Transverse colon (tissue), 4 donors: ENCODE measurements around the gene MFSD12. TPM values are rescaled to one million over a fixed set of nuclear protein-coding genes. Genes with fewer than 3 reads are reported as not detected.

ENCODE experiments used
- DNase-seq: peaks from one replicate; pipeline ENCODE4 v3.0.0-alpha.2; 2019
- H3K27ac ChIP-seq, 4 donors: fragments of 200-600 bp; sonication (generic); 2 replicates each; pipeline ENCODE4 v1.5.1; 2016 to 2018; ENCODE audit warnings: inconsistent platforms in 4 of 4
- H3K27me3 ChIP-seq: fragments of 200-600 bp; sonication (generic); 2 replicates; pipeline ENCODE4 v1.5.1; 2017; ENCODE audit warnings: inconsistent platforms
- H3K36me3 ChIP-seq, 4 donors: fragments of 200-600 bp; sonication (generic); 2 replicates each; pipeline ENCODE4 v1.5.1; 2017 to 2019; ENCODE audit warnings: inconsistent platforms in 4 of 4
- H3K4me1 ChIP-seq, 4 donors: fragments of 200-600 bp; sonication (generic); 2 replicates each; pipeline ENCODE4 v1.5.1; 2017 to 2020; ENCODE audit warnings: inconsistent platforms in 4 of 4
- H3K4me3 ChIP-seq, 4 donors: fragments of 200-600 bp; sonication (generic); 1 replicate in 1 of 4; 2 replicates in 3 of 4; pipeline versions ENCODE4 v1.5.1 to v1.6.1; 2017 to 2019; ENCODE audit warnings: inconsistent platforms in 4 of 4
- H3K9me3 ChIP-seq, 2 donors: fragments of 200-600 bp; sonication (generic); 2 replicates each; pipeline ENCODE4 v1.5.1; 2017 to 2019; ENCODE audit warnings: inconsistent platforms in 2 of 2
- CTCF ChIP-seq, 5 experiments: fragments of 200-600 bp in 3 of 5; fragments of 450-650 bp in 2 of 5; sonication (generic) in 3 of 5; IDR thresholded peaks; 1 replicate in 2 of 5; 2 replicates in 3 of 5; pipeline ENCODE4 v1.5.1; 2016 to 2017; ENCODE audit warnings: antibody characterized with exemption in 5 of 5, inconsistent platforms in 3 of 5, mild to moderate bottlenecking in 2 of 5, moderate library complexity in 1 of 5
- EP300 ChIP-seq: sonication (generic); formaldehyde crosslinking; IDR thresholded peaks from one replicate; pipeline ENCODE4 v1.6.1; 2017; ENCODE audit warnings: antibody characterized with exemption, low read depth
- POLR2A ChIP-seq: fragments of 450-650 bp; IDR thresholded peaks from one replicate; pipeline ENCODE4 v1.6.1; 2016; ENCODE audit warnings: antibody characterized with exemption, mild to moderate bottlenecking, moderate library complexity
- POLR2AphosphoS5 ChIP-seq, 3 donors: sonication (generic); formaldehyde crosslinking; IDR thresholded peaks; one replicate each; pipeline ENCODE4 v1.6.1; 2016; ENCODE audit warnings: antibody characterized with exemption in 3 of 3
- WGBS, 2 donors: methylation state at CpG; one replicate each; pipeline ENCODE4 v1.1.5; 2018; ENCODE audit warnings: low coverage in 1 of 2; 5-methylcytosine and 5-hydroxymethylcytosine counted together
- in situ Hi-C, 4 donors: fragments of 200-750 bp; cut with MboI; loops; one replicate each; pipeline versions ENCODE4 v1.15.0 to v1.15.1; 2017; ENCODE audit warnings: low sequenced_read_pairs in 3 of 4, low pct_ligation_motif_present in 1 of 4, low pct_unique_long_range_greater_than_20kb in 1 of 4
- intact Hi-C: fragments of 100-400 bp; cut with DNase I; formaldehyde crosslinking; loops from one replicate; pipeline ENCODE4 v1.15.1; 2023; ENCODE audit warnings: low total_unique reads
- total RNA-seq, 4 donors: library from RNA; depleted of rRNA; stranded (reverse); fragments of >200 nt; gene quantifications; one replicate each; pipeline ENCODE4 v1.1.0, GENCODE V29; 2016

The MFSD12 gene
- total RNA-seq, 4 donors from 2014 or later = 35.2 to 214 (median 49.2) TPM

GRCh38 chr19:3504735-3505134 lies 52.7 kb downstream of the MFSD12 start:
- peak overlapping the region in 2 of 4 donors; percentile 84 to 94 for H3K27ac ChIP-seq
- intact Hi-C loops = no loop called here
- TF ChIP-seq POLR2A (no peak), CTCF (IDR thresholded peaks at IDR 0.05) (no peak), EP300 (no peak), POLR2AphosphoS5 (IDR thresholded peaks at IDR 0.05) (no peak)
- no peak for DNase-seq
- in situ Hi-C loops = no loop called here
- H3K4me1 ChIP-seq = peaks cover 5 to 24% (median 19%) of the 10 kb centered on the region in 4 donors
- no peaks in the 10 kb centered on the region for H3K36me3 ChIP-seq
- 82 to 90% methylated on average over 3 to 5 of the region's 5 CpGs for WGBS, 2 donors
- H3K27me3 ChIP-seq = no peaks in the 10 kb centered on the region
- no peak overlapping the region for H3K4me3 ChIP-seq
- H3K9me3 ChIP-seq = no peaks in the 10 kb centered on the region

GRCh38 chr19:3503036-3503572 lies 54.3 kb downstream of the MFSD12 start:
- in situ Hi-C loops = no loop called here
- no peak for DNase-seq
- Histone ChIP-seq H3K27ac (no peak overlapping the region), H3K36me3 (no peaks in the 10 kb centered on the region), H3K9me3 (no peaks in the 10 kb centered on the region), H3K4me1 (peaks cover 5 to 34% (median 25%) of the 10 kb centered on the region in 4 donors), H3K4me3 (no peak overlapping the region), H3K27me3 (no peaks in the 10 kb centered on the region)
- no peak for TF ChIP-seq CTCF (IDR thresholded peaks at IDR 0.05)
- TF ChIP-seq EP300 = no peak
- TF ChIP-seq POLR2A = no peak
- no peak for TF ChIP-seq POLR2AphosphoS5 (IDR thresholded peaks at IDR 0.05)
- intact Hi-C loops = no loop called here
- 84% methylated on average over 13 of the region's 13 CpGs; no CpG with 5 or more reads in 1 of the 2 donors for WGBS, 2 donors

GRCh38 chr19:3501780-3502179 lies 55.6 kb downstream of the MFSD12 start:
- no peak overlapping the region for H3K27ac ChIP-seq
- no peaks in the 10 kb centered on the region for H3K9me3 ChIP-seq
- H3K4me1 ChIP-seq = peaks cover 5 to 25% (median 15%) of the 10 kb centered on the region in 4 donors
- no peak for DNase-seq
- H3K4me3 ChIP-seq = no peak overlapping the region
- no peaks in the 10 kb centered on the region for H3K36me3 ChIP-seq
- TF ChIP-seq POLR2AphosphoS5 (IDR thresholded peaks at IDR 0.05) (no peak), POLR2A (no peak), EP300 (no peak), CTCF (IDR thresholded peaks at IDR 0.05) (no peak)
- in situ Hi-C loops (no loop called here), intact Hi-C loops (no loop called here)
- WGBS, 2 donors = 93% methylated on average over 3 of the region's 3 CpGs; no CpG with 5 or more reads in 1 of the 2 donors
- no peaks in the 10 kb centered on the region for H3K27me3 ChIP-seq

- Histone ChIP-seq H3K4me3 (peak within 1 kb of the TSS; percentile 73 to 96 (median 94)), H3K36me3 (peaks cover 0 to 4% (median 0%) of the 10 kb centered on the region in 4 donors), H3K27me3 (no peaks in the 10 kb centered on the region), H3K4me1 (peaks cover 5 to 25% (median 14%) of the 10 kb centered on the region in 4 donors), H3K9me3 (no peaks in the 10 kb centered on the region), H3K27ac (peak within 1 kb of the TSS; percentile 85 to 92 (median 88))
- intact Hi-C loops (no loop called here), in situ Hi-C loops (no loop called here)
- TF ChIP-seq EP300 = no peak
- TF ChIP-seq POLR2A = peak; percentile 58
- TF ChIP-seq POLR2AphosphoS5 (IDR thresholded peaks at IDR 0.05) = peak; percentile 55 to 76 (median 63)
- 0% methylated on average over 5 to 37 of the region's 52 CpGs for WGBS, 2 donors
- DNase-seq = peak; percentile 97
Observed at GRCh38 chr19:3500429-3501101, 56.8 kb downstream of the MFSD12 start, which contains the start of gene DOHH. Gene DOHH (minus strand): TSS chr19:3500674. CDS start chr19:3496814, 3,860 bp downstream.
